Stomach (tissue), 4 donors: ENCODE data around the gene CD300A.

Source experiments
- POLR2A ChIP-seq, 4 donors: fragments of 450-650 bp; IDR thresholded peaks; one replicate each; pipeline ENCODE4 v1.6.1; 2016; ENCODE audit warnings: antibody characterized with exemption in 4 of 4, control low read depth in 2 of 4, mild to moderate bottlenecking in 1 of 4, moderate library complexity in 1 of 4
- TF ChIP-seq, protein P1 (sequence below), 7 experiments: fragments of 450-650 bp in 4 of 7; fragments of 200-600 bp in 3 of 7; sonication (generic) in 3 of 7; IDR thresholded peaks; one replicate each; pipeline ENCODE4 v1.5.1; 2016 to 2019; ENCODE audit warnings: antibody characterized with exemption in 7 of 7, control low read depth in 2 of 7, mild to moderate bottlenecking in 1 of 7

DNA sequence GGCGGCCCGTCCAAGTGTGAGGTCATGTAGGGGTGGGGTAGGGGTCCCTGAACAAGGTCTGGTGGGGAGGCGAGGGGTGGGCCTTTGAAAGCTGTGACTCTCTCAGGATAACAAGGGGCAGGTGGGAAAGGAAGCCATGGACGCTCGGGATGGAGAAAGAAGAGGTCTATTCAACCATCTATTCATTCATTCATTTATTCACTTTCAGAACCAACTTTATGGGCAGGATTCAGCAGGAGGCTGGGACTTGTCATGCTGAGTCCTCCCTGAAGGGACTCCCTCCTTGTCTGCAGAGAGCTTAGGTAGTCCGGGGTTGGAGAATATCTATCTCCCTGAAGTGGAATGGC, 8.6 kb upstream of the CD300A start:
- TF ChIP-seq, protein P1, sequence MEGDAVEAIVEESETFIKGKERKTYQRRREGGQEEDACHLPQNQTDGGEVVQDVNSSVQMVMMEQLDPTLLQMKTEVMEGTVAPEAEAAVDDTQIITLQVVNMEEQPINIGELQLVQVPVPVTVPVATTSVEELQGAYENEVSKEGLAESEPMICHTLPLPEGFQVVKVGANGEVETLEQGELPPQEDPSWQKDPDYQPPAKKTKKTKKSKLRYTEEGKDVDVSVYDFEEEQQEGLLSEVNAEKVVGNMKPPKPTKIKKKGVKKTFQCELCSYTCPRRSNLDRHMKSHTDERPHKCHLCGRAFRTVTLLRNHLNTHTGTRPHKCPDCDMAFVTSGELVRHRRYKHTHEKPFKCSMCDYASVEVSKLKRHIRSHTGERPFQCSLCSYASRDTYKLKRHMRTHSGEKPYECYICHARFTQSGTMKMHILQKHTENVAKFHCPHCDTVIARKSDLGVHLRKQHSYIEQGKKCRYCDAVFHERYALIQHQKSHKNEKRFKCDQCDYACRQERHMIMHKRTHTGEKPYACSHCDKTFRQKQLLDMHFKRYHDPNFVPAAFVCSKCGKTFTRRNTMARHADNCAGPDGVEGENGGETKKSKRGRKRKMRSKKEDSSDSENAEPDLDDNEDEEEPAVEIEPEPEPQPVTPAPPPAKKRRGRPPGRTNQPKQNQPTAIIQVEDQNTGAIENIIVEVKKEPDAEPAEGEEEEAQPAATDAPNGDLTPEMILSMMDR (IDR thresholded peaks at IDR 0.05), result peak in 1 of 7 experiments; percentile 46
- TF ChIP-seq POLR2A (IDR thresholded peaks at IDR 0.05), result no peak
